ENCODE results near the gene MSI2. TPM values are rescaled to one million over a fixed set of nuclear protein-coding genes. Genes with fewer than 3 reads are reported as not detected.
"Not testable (repeated sequence)": the region's sequence is repeated elsewhere in the genome, so short reads cannot be mapped to it uniquely, and the experiment has no call there.

MSI2 gene
- total RNA-seq, 1 donor from 2014 or later, result 140 TPM

- DNase-seq (ENCODE audit: low read depth, low spot score), result no peak
- no peaks in the 10 kb centered on the region for H3K27me3 Mint-ChIP-seq (ENCODE audit: low read depth)
- H3K4me1 Mint-ChIP-seq, result peaks cover 8% of the 10 kb centered on the region
- no peak for TF ChIP-seq CTCF (conservative IDR thresholded peaks at IDR 0.05)
- H3K27ac Mint-ChIP-seq (ENCODE audit: unreplicated experiment), result no peak overlapping the region
- peaks cover 2% of the 10 kb centered on the region for H3K9me3 Mint-ChIP-seq
- peaks cover 20% of the 10 kb centered on the region for H3K36me3 Mint-ChIP-seq (ENCODE audit: low read depth)
- H3K4me3 Mint-ChIP-seq, result no peak overlapping the region
Observed at GRCh38 chr17:57617218-57617617, 360.9 kb downstream of the MSI2 start.

- peaks cover 20% of the 10 kb centered on the region for H3K36me3 Mint-ChIP-seq (ENCODE audit: low read depth)
- H3K9me3 Mint-ChIP-seq, result peaks cover 2% of the 10 kb centered on the region
- no peak for TF ChIP-seq CTCF (conservative IDR thresholded peaks at IDR 0.05)
- DNase-seq (ENCODE audit: low read depth, low spot score), result no peak
- no peaks in the 10 kb centered on the region for H3K27me3 Mint-ChIP-seq (ENCODE audit: low read depth)
- no peak overlapping the region for H3K27ac Mint-ChIP-seq (ENCODE audit: unreplicated experiment)
- peaks cover 18% of the 10 kb centered on the region for H3K4me1 Mint-ChIP-seq
- no peak overlapping the region for H3K4me3 Mint-ChIP-seq
Observed at GRCh38 chr17:57619061-57619937, 363.0 kb downstream of the MSI2 start.

- no peaks in the 10 kb centered on the region for H3K27me3 Mint-ChIP-seq (ENCODE audit: low read depth)
- H3K4me3 Mint-ChIP-seq, result no peak overlapping the region
- peaks cover 17% of the 10 kb centered on the region for H3K36me3 Mint-ChIP-seq (ENCODE audit: low read depth)
- H3K27ac Mint-ChIP-seq (ENCODE audit: unreplicated experiment), result no peak overlapping the region
- DNase-seq (ENCODE audit: low read depth, low spot score), result no peak
- peaks cover 29% of the 10 kb centered on the region for H3K4me1 Mint-ChIP-seq
- H3K9me3 Mint-ChIP-seq, result peaks cover 2% of the 10 kb centered on the region
- TF ChIP-seq CTCF (conservative IDR thresholded peaks at IDR 0.05), result no peak
Observed at GRCh38 chr17:57620576-57620975, 364.3 kb downstream of the MSI2 start.

- not testable (repeated sequence) for DNase-seq (ENCODE audit: low read depth, low spot score); H3K9me3 Mint-ChIP-seq; H3K27ac Mint-ChIP-seq (ENCODE audit: unreplicated experiment); H3K36me3 Mint-ChIP-seq (ENCODE audit: low read depth); H3K4me3 Mint-ChIP-seq; H3K27me3 Mint-ChIP-seq (ENCODE audit: low read depth)
- H3K4me1 Mint-ChIP-seq, result peaks cover 34% of the 10 kb centered on the region
Observed at GRCh38 chr17:57621791-57622190, 365.5 kb downstream of the MSI2 start.

GRCh38 chr17:57622306-57622682 lies 366.0 kb downstream of the MSI2 start:
- no peak overlapping the region for H3K4me3 Mint-ChIP-seq
- peaks cover 2% of the 10 kb centered on the region for H3K36me3 Mint-ChIP-seq (ENCODE audit: low read depth)
- no peaks in the 10 kb centered on the region for H3K27me3 Mint-ChIP-seq (ENCODE audit: low read depth)
- H3K4me1 Mint-ChIP-seq, result peaks cover 34% of the 10 kb centered on the region
- H3K9me3 Mint-ChIP-seq, result no peaks in the 10 kb centered on the region
- no peak for DNase-seq (ENCODE audit: low read depth, low spot score)
- H3K27ac Mint-ChIP-seq (ENCODE audit: unreplicated experiment), result peak overlapping the region; percentile 78
- TF ChIP-seq CTCF (conservative IDR thresholded peaks at IDR 0.05), result no peak

GRCh38 chr17:57622683-57623433 lies 366.5 kb downstream of the MSI2 start:
- H3K27ac Mint-ChIP-seq (ENCODE audit: unreplicated experiment), result peak overlapping the region; percentile 78
- no peak overlapping the region for H3K4me3 Mint-ChIP-seq
- DNase-seq (ENCODE audit: low read depth, low spot score), result no peak
- H3K36me3 Mint-ChIP-seq (ENCODE audit: low read depth), result peaks cover 2% of the 10 kb centered on the region
- no peak for TF ChIP-seq CTCF (conservative IDR thresholded peaks at IDR 0.05)
- H3K27me3 Mint-ChIP-seq (ENCODE audit: low read depth), result no peaks in the 10 kb centered on the region
- no peaks in the 10 kb centered on the region for H3K9me3 Mint-ChIP-seq
- peaks cover 34% of the 10 kb centered on the region for H3K4me1 Mint-ChIP-seq

Measured in neural crest cell (in vitro differentiated cells).